Heart left ventricle (tissue), 16 donors: Measurements from ENCODE around the gene PALM3. TPM values are rescaled to one million over a fixed set of nuclear protein-coding genes. Genes with fewer than 3 reads are reported as not detected.

Experiments used
- ATAC-seq, 4 donors: fragments of 200-7000 bp; cut with Tn5 transposase; one replicate each; pipeline ENCODE4 v1.9.1; 2020 to 2022; ENCODE audit warnings: moderate library complexity in 4 of 4, mild to moderate bottlenecking in 3 of 4, moderate number of reproducible peaks in 1 of 4
- DNase-seq, 5 donors: peaks; one replicate each; pipeline ENCODE4 v3.0.0-alpha.2; 2020
- H3K27ac ChIP-seq, 12 donors: fragments of 200-600 bp; sonication (generic) in 4 of 12; one replicate each; pipeline versions ENCODE4 v1.5.0 to v1.8.0; 2016 to 2022; ENCODE audit warnings: mild to moderate bottlenecking in 2 of 12
- H3K27me3 ChIP-seq, 9 donors: fragments of 200-600 bp; sonication (generic) in 2 of 9; one replicate each; pipeline versions ENCODE4 v1.5.1 to v1.8.0; 2016 to 2022; ENCODE audit warnings: mild to moderate bottlenecking in 3 of 9
- H3K36me3 ChIP-seq, 9 donors: fragments of 200-600 bp; sonication (generic) in 2 of 9; one replicate each; pipeline versions ENCODE4 v1.5.0 to v1.8.0; 2018 to 2022; ENCODE audit warnings: mild to moderate bottlenecking in 2 of 9
- H3K4me1 ChIP-seq, 12 donors: fragments of 200-600 bp; sonication (generic) in 4 of 12; one replicate each; pipeline versions ENCODE4 v1.5.0 to v1.8.0; 2016 to 2022; ENCODE audit warnings: mild to moderate bottlenecking in 3 of 12
- H3K4me3 ChIP-seq, 12 donors: fragments of 200-600 bp; sonication (generic) in 4 of 12; one replicate each; pipeline versions ENCODE4 v1.5.0 to v1.8.0; 2017 to 2022; ENCODE audit warnings: mild to moderate bottlenecking in 9 of 12, moderate library complexity in 4 of 12
- H3K9me3 ChIP-seq, 12 donors: fragments of 200-600 bp; sonication (generic) in 4 of 12; one replicate each; pipeline versions ENCODE4 v1.5.0 to v1.8.0; 2016 to 2022; ENCODE audit warnings: mild to moderate bottlenecking in 1 of 12
- CTCF ChIP-seq, 12 donors: fragments of 200-600 bp; sonication (generic) in 4 of 12; IDR thresholded peaks; one replicate each; pipeline versions ENCODE4 v1.5.0 to v1.8.0; 2018 to 2022; ENCODE audit warnings: antibody characterized with exemption in 12 of 12, mild to moderate bottlenecking in 5 of 12
- POLR2A ChIP-seq, 2 donors: fragments of 450-650 bp; IDR thresholded peaks; one replicate each; pipeline ENCODE4 v1.6.1; 2017; ENCODE audit warnings: antibody characterized with exemption in 2 of 2, mild to moderate bottlenecking in 2 of 2, moderate library complexity in 2 of 2
- whole genome bisulfite sequencing, 4 donors: extraction: QIAGEN DNeasy Blood & Tissue Kit in 2 of 4; methylation state at CpG; one replicate each; pipeline versions ENCODE4 v1.1.5 to v1.1.7; 2013 to 2018; 5-methylcytosine and 5-hydroxymethylcytosine counted together
- intact Hi-C, 10 donors: fragments of 100-400 bp; cut with DNase I; formaldehyde crosslinking; loops; one replicate each; pipeline versions ENCODE4 v1.11.1 to v1.14.2; 2022
- polyA plus RNA-seq, 2 donors: library from polyadenylated mRNA; stranded (reverse); fragments of 200-250 nt; gene quantifications; one replicate each; pipeline ENCODE4 v1.2.3, GENCODE V29; 2013
- total RNA-seq, 9 donors: library from RNA; depleted of rRNA in 2 of 9; stranded (reverse); fragments of >200 nt in 2 of 9; fragmentation: NEBNext Ultra II Directional in 3 of 9; extraction: Animal tissue kit (Norgen Biotek cat#: 25700) in 3 of 9; gene quantifications; one replicate each; pipeline versions ENCODE4 v1.1.0 to v1.2.4, GENCODE V29; 2016 to 2023
- donor health status: ischemic (EF 13 %, LVEDD 7.1; RV severe dilation, severe dysfunction).
- donor health status: healthy with polysubstance abuse.
- donor health status: DM: no; HTN: yes; CAD: no.
- donor health status: DM: no; HTN: no; CAD: no.
- donor health status: ischemic (EF 25% LVEDD 6.9; RV normal size, moderate dysfunction).
- donor health status: ischemic (EF 25% LVEDD 5.7; RV mildly dilated, moderate dysfunction).
- donor health status: healthy.
- donor health status: DM: yes; HTN: yes; CAD: no.
- donor health status: ischemic (EF 35%, LVEDD 5.7; RV mildly dilated, moderate dysfunction).
- donor health status: nonischemic (EF 11% LVEDD 7.7; RV severe dilation, severe dysfunction).
- donor health status: DM: yes; HTN: yes; CAD: no.
- donor health status: PGD.
- donor health status: ischemic (EF 29% LVEDD 5.4; RV normal size, mild dysfunction).
- donor health status: nonischemic (EF 23%, LVEDD 6.1; RV moderate dilation, normal function).

PALM3 gene
- total and polyA plus RNA-seq, 11 donors: 0.06 to 0.60 (median 0.30) TPM; not detected in 6

GRCh38 chr19:14089412-14089661 is 27.5 kb upstream of the PALM3 start:
- WGBS, 4 donors: 12 to 24% (median 16%) methylated on average over 13 to 16 of the region's 16 CpGs
- H3K27ac ChIP-seq: peak overlapping the region; percentile 23 to 99 (median 60)
- peaks cover 0 to 28% (median 18%) of the 10 kb centered on the region in 9 donors for H3K36me3 ChIP-seq
- DNase-seq: no peak
- intact Hi-C loops: loop anchor here in 1 of 10 donors (10.0 kb wide), 1 partner anchor 315 kb away; the partner anchor contains the start of gene C19orf53
- peak in 3 of 12 donors; percentile 12 to 31 (median 13) for TF ChIP-seq CTCF (IDR thresholded peaks at IDR 0.05)
- TF ChIP-seq POLR2A (IDR thresholded peaks at IDR 0.05): no peak
- peaks cover 0 to 13% (median 7%) of the 10 kb centered on the region in 12 donors for H3K9me3 ChIP-seq
- no peaks in the 10 kb centered on the region for H3K27me3 ChIP-seq
- ATAC-seq: no peak
- peak overlapping the region in 11 of 12 donors; percentile 19 to 96 (median 86) for H3K4me3 ChIP-seq
- H3K4me1 ChIP-seq: peaks cover 0 to 19% (median 12%) of the 10 kb centered on the region in 12 donors

- Histone ChIP-seq H3K36me3 (peaks cover 0 to 24% (median 18%) of the 10 kb centered on the region in 9 donors), H3K9me3 (peaks cover 0 to 13% (median 7%) of the 10 kb centered on the region in 12 donors), H3K4me3 (peak overlapping the region in 9 of 12 donors; percentile 33 to 96 (median 86)), H3K27ac (peak overlapping the region in 7 of 12 donors; percentile 24 to 92 (median 54)), H3K27me3 (no peaks in the 10 kb centered on the region), H3K4me1 (peaks cover 0 to 19% (median 12%) of the 10 kb centered on the region in 12 donors)
- ATAC-seq (no peak), DNase-seq (no peak)
- WGBS, 4 donors: 87 to 89% (median 89%) methylated on average over 30 of the region's 30 CpGs
- TF ChIP-seq CTCF (IDR thresholded peaks at IDR 0.05) (no peak), POLR2A (IDR thresholded peaks at IDR 0.05) (no peak)
- intact Hi-C loops: loop anchor here in 1 of 10 donors (10.0 kb wide), 1 partner anchor 314 kb away; the partner anchor contains the start of gene C19orf53
These were observed 26.9 kb upstream of the PALM3 start for GRCh38 chr19:14088634-14089411.

- DNase-seq (no peak), ATAC-seq (no peak)
- H3K27me3 ChIP-seq: no peaks in the 10 kb centered on the region
- intact Hi-C loops: loop anchor here in 1 of 10 donors (10.0 kb wide), 1 partner anchor 311 kb away; the partner anchor contains the start of gene C19orf53
- no peak overlapping the region for H3K27ac ChIP-seq
- no peak overlapping the region for H3K4me3 ChIP-seq
- H3K4me1 ChIP-seq: peaks cover 4 to 20% (median 15%) of the 10 kb centered on the region in 12 donors
- peaks cover 0 to 24% (median 18%) of the 10 kb centered on the region in 9 donors for H3K36me3 ChIP-seq
- TF ChIP-seq CTCF (IDR thresholded peaks at IDR 0.05): no peak
- no peak for TF ChIP-seq POLR2A (IDR thresholded peaks at IDR 0.05)
- 88 to 92% (median 91%) methylated on average over 5 of the region's 5 CpGs for WGBS, 4 donors
- no peaks in the 10 kb centered on the region for H3K9me3 ChIP-seq
These were observed 24.2 kb upstream of the PALM3 start for GRCh38 chr19:14086098-14086497.

GRCh38 chr19:14085309-14085995 is 23.6 kb upstream of the PALM3 start, which contains the start of gene C19orf67:
Gene C19orf67, minus strand, starts transcription at chr19:14085783. Its CDS starts 156 bp downstream, at chr19:14085627.
- DNase-seq (no peak), ATAC-seq (no peak)
- Histone ChIP-seq H3K4me1 (peaks cover 4 to 24% (median 18%) of the 10 kb centered on the region in 12 donors), H3K27me3 (no peaks in the 10 kb centered on the region), H3K27ac (no peak within 1 kb of the TSS), H3K4me3 (no peak within 1 kb of the TSS), H3K9me3 (no peaks in the 10 kb centered on the region), H3K36me3 (peaks cover 0 to 24% (median 18%) of the 10 kb centered on the region in 9 donors)
- intact Hi-C loops: loop anchor here in 1 of 10 donors (10.0 kb wide), 1 partner anchor 311 kb away; the partner anchor contains the start of gene C19orf53
- WGBS, 4 donors: 66 to 73% (median 70%) methylated on average over 41 to 54 of the region's 54 CpGs
- no peak for TF ChIP-seq POLR2A (IDR thresholded peaks at IDR 0.05)
